Kidney (tissue), 14 donors: ENCODE results near the gene CBR3. TPM values are rescaled to one million over a fixed set of nuclear protein-coding genes. Genes with fewer than 3 reads are reported as not detected.
"Not testable (repeated sequence)": the region's sequence is repeated elsewhere in the genome, so short reads cannot be mapped to it uniquely, and the experiment has no call there.

Experiments used
- DNase-seq, 5 donors: peaks; one replicate each; pipeline ENCODE4 v3.0.0-alpha.2; 2013 to 2020
- FAIRE-seq: peaks from 2 replicates; lab custom pipeline; 2012; peaks lifted over from hg19 to GRCh38; lab: Jason Lieb, UNC
- H3K27ac ChIP-seq, 2 donors: one replicate each; pipeline ENCODE4 v1.7.0; 2013; ENCODE audit warnings: low read depth in 2 of 2, low read length in 2 of 2, inconsistent platforms in 1 of 2
- H3K27me3 ChIP-seq: one replicate; pipeline ENCODE4 v1.7.1; 2013; ENCODE audit warnings: low read length, inconsistent platforms; ENCODE audit not compliant: control insufficient read depth, insufficient read depth
- H3K36me3 ChIP-seq, 3 donors: one replicate each; pipeline versions ENCODE4 v1.7.0 to v1.7.1; 2013; ENCODE audit warnings: low read length in 3 of 3, control low read depth in 1 of 3, inconsistent platforms in 1 of 3; ENCODE audit not compliant: insufficient read depth in 3 of 3, control insufficient read depth in 2 of 3
- H3K4me1 ChIP-seq, 3 donors: one replicate each; pipeline versions ENCODE4 v1.7.0 to v1.7.1; 2013; ENCODE audit warnings: low read length in 3 of 3, inconsistent platforms in 1 of 3, low read depth in 1 of 3; ENCODE audit not compliant: control insufficient read depth in 2 of 3, insufficient read depth in 2 of 3
- H3K4me3 ChIP-seq, 3 donors: one replicate each; pipeline versions ENCODE4 v1.7.0 to v1.8.1; 2013; ENCODE audit warnings: low read length in 3 of 3, control low read depth in 1 of 3, inconsistent platforms in 1 of 3
- H3K9ac ChIP-seq, 3 donors: one replicate each; pipeline versions ENCODE4 v1.7.0 to v1.7.1; 2013; ENCODE audit warnings: low read length in 3 of 3, control low read depth in 1 of 3, inconsistent platforms in 1 of 3
- H3K9me3 ChIP-seq, 3 donors: one replicate each; pipeline versions ENCODE4 v1.7.0 to v1.7.1; 2013; ENCODE audit warnings: low read length in 3 of 3, control low read depth in 1 of 3, inconsistent platforms in 1 of 3; ENCODE audit not compliant: control insufficient read depth in 2 of 3, insufficient read depth in 1 of 3
- CTCF ChIP-seq: IDR thresholded peaks from 3 replicates; pipeline ENCODE4 v1.5.1; 2012; ENCODE audit warnings: mild to moderate bottlenecking, moderate library complexity, borderline replicate concordance; ENCODE audit not compliant: insufficient read depth; ENCODE audit errors: extremely low read depth
- intact Hi-C: fragments of 100-400 bp; cut with DNase I; formaldehyde crosslinking; loops from one replicate; pipeline ENCODE4 v1.11.1; 2022
- polyA plus RNA-seq: library from polyadenylated mRNA; stranded (reverse); fragments of 350-450 nt; fragmentation: Illumina TruSeq; extraction: RNeasy Lipid Tissue Mini Kit (QIAGEN cat#74804); gene quantifications from one replicate; pipeline ENCODE4 v1.2.3, GENCODE V29; 2014; ENCODE audit warnings: low read depth, low replicate concordance; ENCODE audit not compliant: insufficient read depth
- total RNA-seq: library from RNA; stranded (reverse); fragmentation: NEBNext Ultra II Directional; extraction: Animal tissue kit (Norgen Biotek cat#: 25700); gene quantifications from one replicate; pipeline ENCODE4 v1.2.1, GENCODE V29; 2021
- donor health status: control.
- donor health status: control.
- donor health status: control.
- donor health status: control.
- donor health status: control.
- donor health status: DM: yes; HTN: yes; CAD: no.
- donor health status: Normal renal cell carcinoma (clear cell type).

The CBR3 gene
- total and polyA plus RNA-seq, 2 donors from 2014 or later = 2.6 to 5.9 TPM

- no peak overlapping the region for H3K27ac ChIP-seq
- intact Hi-C loops = no loop called here
- no peak for TF ChIP-seq CTCF
- FAIRE-seq = no peak
- no peaks in the 10 kb centered on the region for H3K36me3 ChIP-seq
- H3K27me3 ChIP-seq = no peaks in the 10 kb centered on the region
- peaks cover 0 to 2% (median 0%) of the 10 kb centered on the region in 3 donors for H3K4me1 ChIP-seq
- peak in 1 of 5 donors; percentile 18 for DNase-seq
- no peaks in the 10 kb centered on the region for H3K9me3 ChIP-seq
- no peak overlapping the region for H3K9ac ChIP-seq
- H3K4me3 ChIP-seq = no peak overlapping the region
Measured at GRCh38 chr21:36127250-36127904, 7.5 kb upstream of the CBR3 start.

- no peak for TF ChIP-seq CTCF
- H3K27me3 ChIP-seq = no peaks in the 10 kb centered on the region
- intact Hi-C loops = no loop called here
- peaks cover 0 to 2% (median 0%) of the 10 kb centered on the region in 3 donors for H3K4me1 ChIP-seq
- no peaks in the 10 kb centered on the region for H3K36me3 ChIP-seq
- FAIRE-seq (no peak), DNase-seq (peak in 1 of 5 donors; percentile 11)
- H3K9ac ChIP-seq = no peak overlapping the region
- no peaks in the 10 kb centered on the region for H3K9me3 ChIP-seq
- no peak overlapping the region for H3K27ac ChIP-seq
- no peak overlapping the region for H3K4me3 ChIP-seq
Measured at GRCh38 chr21:36127977-36128376, 6.9 kb upstream of the CBR3 start.

GRCh38 chr21:36129219-36129618 is 5.7 kb upstream of the CBR3 start:
- Histone ChIP-seq H3K4me1 (peaks cover 0 to 2% (median 0%) of the 10 kb centered on the region in 3 donors), H3K4me3 (no peak overlapping the region), H3K36me3 (no peaks in the 10 kb centered on the region), H3K27ac (no peak overlapping the region), H3K27me3 (peaks cover 2% of the 10 kb centered on the region), H3K9ac (no peak overlapping the region), H3K9me3 (no peaks in the 10 kb centered on the region)
- intact Hi-C loops = no loop called here
- DNase-seq (peak in 1 of 5 donors; percentile 22), FAIRE-seq (no peak)
- TF ChIP-seq CTCF = no peak

GRCh38 chr21:36130414-36130762 is 4.5 kb upstream of the CBR3 start:
- H3K27ac ChIP-seq, intact Hi-C loops, H3K36me3 ChIP-seq, FAIRE-seq, H3K4me1 ChIP-seq, H3K9ac ChIP-seq, H3K9me3 ChIP-seq, H3K27me3 ChIP-seq: not testable (repeated sequence)
- peak overlapping the region in 1 of 3 donors; percentile 21 for H3K4me3 ChIP-seq
- DNase-seq = peak in 1 of 5 donors; percentile 19

GRCh38 chr21:36130839-36131238 is 4.0 kb upstream of the CBR3 start:
- DNase-seq, H3K9ac ChIP-seq, FAIRE-seq, H3K27ac ChIP-seq, H3K9me3 ChIP-seq, H3K27me3 ChIP-seq, intact Hi-C loops, H3K36me3 ChIP-seq, H3K4me1 ChIP-seq: not testable (repeated sequence)
- peak overlapping the region in 1 of 3 donors; percentile 21 for H3K4me3 ChIP-seq
